T-helper 22 cell (primary cell): Measurements from ENCODE around the gene TRIM6.
"Not testable (repeated sequence)": the region's sequence is repeated elsewhere in the genome, so short reads cannot be mapped to it uniquely, and the experiment has no call there.

Experiments
- DNase-seq: peaks from one replicate; pipeline ENCODE4 v3.0.0-alpha.2; 2020; ENCODE audit warnings: low read depth

The TRIM6 gene

GRCh38 chr11:5604896-5605295, 8.5 kb downstream of the TRIM6 start:
- DNase-seq, result no peak

- no peak for DNase-seq
These were observed 9.4 kb downstream of the TRIM6 start for GRCh38 chr11:5605849-5606248.

- DNase-seq, result no peak
These were observed 12.4 kb downstream of the TRIM6 start for GRCh38 chr11:5608808-5609207.

DNA sequence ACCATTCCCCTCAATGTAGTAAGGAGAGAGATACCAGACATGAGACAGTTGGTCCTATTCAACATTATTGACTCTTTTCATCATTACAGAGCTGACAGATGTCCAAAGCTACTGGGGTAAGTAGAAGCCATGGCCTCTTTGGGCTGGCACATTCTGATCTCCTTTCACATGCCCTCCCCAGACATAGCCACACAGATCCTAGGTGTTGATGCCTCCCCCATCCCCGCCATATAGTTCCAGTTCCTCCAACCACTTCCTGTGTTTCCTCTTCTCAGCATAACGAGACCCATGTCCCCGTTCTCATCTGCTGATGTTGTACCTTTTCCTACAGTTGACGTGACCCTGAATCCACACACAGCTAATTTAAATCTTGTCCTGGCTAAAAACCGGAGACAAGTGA, 14.0 kb downstream of the TRIM6 start:
- no peak for DNase-seq

DNA sequence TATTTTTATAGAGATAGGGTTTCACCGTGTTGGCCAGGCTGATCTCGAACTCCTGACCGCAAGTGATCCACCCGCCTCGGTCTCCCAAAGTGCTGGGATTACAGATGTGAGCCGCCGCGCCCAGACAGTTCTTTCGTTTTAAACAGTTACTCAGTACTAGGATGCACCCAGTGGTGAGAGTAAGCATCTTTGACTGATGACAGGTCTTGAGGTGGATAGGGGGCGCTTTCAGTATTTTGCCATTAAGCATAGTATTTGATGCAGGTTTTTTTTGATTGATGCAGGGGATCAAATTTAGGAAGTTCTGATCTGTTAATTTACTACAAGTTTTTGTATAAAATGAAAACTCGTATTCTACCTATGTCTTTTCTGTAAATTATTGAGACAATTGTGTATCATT, 15.2 kb downstream of the TRIM6 start:
- no peak for DNase-seq

- no peak for DNase-seq
These were observed 22.4 kb downstream of the TRIM6 start for GRCh38 chr11:5618807-5619206.

- DNase-seq, result no peak
These were observed 24.4 kb downstream of the TRIM6 start for GRCh38 chr11:5620651-5621521.

GRCh38 chr11:5621580-5621979, 25.1 kb downstream of the TRIM6 start:
- no peak for DNase-seq

- no peak for DNase-seq
These were observed 26.4 kb downstream of the TRIM6 start for GRCh38 chr11:5622802-5623201.

- DNase-seq, result peak; percentile 46
These were observed 28.2 kb downstream of the TRIM6 start, which contains the start of gene TRIM34 for GRCh38 chr11:5624489-5625279. Gene TRIM34 (plus strand): TSS chr11:5625001. CDS start chr11:5632332, 7,331 bp downstream.

DNA sequence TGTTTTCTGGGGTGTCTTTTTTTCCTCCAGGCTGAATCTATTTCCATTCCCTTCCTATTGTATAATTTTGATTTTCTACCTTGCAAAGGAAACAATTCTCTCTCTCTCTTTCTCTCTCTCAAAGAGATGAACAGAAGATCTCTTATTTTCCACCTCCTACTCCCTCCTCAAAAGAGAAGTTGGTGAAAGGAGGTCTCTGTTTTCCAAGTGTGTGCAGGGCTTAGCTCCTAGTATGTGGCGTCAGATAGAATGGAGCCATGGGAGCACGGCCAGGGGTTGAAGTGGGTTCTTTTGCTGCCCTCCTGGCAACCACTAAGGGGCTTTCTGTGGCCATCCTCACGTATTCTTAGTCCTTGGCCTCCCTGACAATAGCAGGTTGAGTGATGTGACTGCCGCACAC, 28.8 kb downstream of the TRIM6 start:
- no peak for DNase-seq

DNA sequence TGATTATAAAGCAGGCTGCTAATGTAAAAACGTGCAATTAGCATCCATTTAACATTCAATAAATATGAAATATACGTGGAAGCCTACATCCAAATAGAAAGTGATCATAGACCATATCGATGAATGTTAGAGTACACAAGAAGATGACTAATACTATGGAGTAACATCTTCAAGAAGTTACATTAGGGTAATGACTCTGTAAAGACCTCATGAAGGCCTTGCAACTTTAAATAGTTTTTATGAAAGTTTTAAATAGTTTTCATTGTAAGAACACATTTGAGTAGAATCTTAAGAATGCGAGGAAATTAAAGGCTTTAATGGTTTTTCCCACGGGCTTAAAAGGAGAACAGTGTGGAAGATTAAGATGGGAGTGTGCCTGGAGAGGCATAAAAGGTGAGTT, 29.8 kb downstream of the TRIM6 start:
- no peak for DNase-seq

DNA sequence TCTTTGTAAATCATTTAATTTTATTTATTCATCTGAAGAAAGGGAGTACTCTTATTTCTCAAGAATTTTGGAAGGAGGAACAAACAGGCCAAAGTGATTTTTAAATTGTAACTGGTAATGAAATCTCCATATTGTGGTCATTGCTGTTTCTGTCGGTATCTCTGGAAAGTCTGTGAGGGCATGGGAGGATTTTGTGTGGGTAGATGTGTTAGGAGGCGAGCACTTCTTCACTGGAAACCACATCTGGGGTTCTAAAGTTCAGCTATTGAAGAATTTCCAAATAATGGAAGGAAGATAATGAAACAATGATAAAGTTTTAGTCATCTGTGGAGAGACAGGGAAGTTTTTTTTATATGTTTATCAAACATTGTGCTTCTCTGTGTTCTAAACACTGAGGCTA, 35.0 kb downstream of the TRIM6 start:
- no peak for DNase-seq

DNA sequence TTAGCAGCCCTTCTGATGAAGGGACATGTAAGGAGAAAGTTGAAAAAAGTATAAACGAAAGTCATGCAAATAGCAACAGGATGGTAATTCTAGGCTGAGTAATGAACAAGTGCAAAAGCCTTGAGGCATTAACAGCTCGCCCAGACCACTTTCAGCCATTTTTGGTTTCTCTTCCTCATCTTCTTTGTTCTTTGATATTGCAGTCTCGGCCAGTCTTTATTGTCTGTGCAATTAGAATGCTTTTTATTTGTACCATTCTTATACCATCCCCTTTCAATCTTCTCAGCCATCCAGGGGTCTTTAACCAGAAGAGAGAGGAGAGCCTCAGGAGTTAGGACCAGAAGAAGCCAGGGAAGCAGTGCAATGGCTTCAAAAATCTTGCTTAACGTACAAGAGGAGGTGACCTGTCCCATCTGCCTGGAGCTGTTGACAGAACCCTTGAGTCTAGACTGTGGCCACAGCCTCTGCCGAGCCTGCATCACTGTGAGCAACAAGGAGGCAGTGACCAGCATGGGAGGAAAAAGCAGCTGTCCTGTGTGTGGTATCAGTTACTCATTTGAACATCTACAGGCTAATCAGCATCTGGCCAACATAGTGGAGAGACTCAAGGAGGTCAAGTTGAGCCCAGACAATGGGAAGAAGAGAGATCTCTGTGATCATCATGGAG, 35.7 kb downstream of the TRIM6 start:
- DNase-seq, result no peak

- no peak for DNase-seq
These were observed 43.5 kb downstream of the TRIM6 start for GRCh38 chr11:5639953-5640352.

DNA sequence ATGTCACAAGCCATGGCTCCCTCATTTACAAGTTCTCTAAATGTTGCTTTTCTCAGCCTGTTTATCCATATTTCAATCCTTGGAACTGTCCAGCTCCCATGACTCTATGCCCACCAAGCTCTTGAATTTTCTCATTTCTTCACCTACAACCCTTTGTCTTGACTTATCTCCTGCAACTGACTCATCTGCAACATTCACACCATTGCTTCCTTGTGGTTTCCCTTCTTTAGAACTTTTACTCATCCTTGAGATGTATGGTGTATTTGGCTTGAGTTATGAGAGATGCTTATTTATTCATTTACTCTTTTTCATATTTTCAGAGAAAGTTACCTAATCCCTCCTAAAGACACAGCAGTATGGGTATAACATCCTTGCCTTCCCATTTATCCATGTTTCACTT, 47.1 kb downstream of the TRIM6 start:
- no peak for DNase-seq

- no peak for DNase-seq
These were observed 49.7 kb downstream of the TRIM6 start for GRCh38 chr11:5646139-5646538.

GRCh38 chr11:5655474-5655873, 59.0 kb downstream of the TRIM6 start:
- no peak for DNase-seq

DNA sequence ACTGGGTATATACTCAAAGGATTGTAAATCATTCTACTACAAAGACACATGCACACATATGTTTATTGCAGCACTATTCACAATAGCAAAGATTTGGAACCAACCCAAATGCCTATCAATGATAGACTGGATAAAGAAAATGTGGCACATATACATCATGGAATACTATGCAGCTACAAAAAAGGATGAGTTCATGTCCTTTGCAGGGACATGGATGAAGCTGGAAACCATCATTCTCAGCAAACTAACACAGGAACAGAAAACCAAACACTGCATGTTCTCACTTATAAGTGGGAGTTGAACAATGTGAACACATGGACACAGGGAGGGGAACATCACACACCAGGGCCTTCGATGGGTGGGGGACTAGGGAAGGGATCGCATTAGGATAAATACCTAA, 60.5 kb downstream of the TRIM6 start:
- DNase-seq, result not testable (repeated sequence)

- DNase-seq, result no peak
These were observed 61.9 kb downstream of the TRIM6 start for GRCh38 chr11:5658318-5658717.
